ENCODE data around the gene ZBTB21.
A peak's percentile ranks its signal among the peaks of the same experiment; 100 is the strongest.

ZBTB21 gene

DNA sequence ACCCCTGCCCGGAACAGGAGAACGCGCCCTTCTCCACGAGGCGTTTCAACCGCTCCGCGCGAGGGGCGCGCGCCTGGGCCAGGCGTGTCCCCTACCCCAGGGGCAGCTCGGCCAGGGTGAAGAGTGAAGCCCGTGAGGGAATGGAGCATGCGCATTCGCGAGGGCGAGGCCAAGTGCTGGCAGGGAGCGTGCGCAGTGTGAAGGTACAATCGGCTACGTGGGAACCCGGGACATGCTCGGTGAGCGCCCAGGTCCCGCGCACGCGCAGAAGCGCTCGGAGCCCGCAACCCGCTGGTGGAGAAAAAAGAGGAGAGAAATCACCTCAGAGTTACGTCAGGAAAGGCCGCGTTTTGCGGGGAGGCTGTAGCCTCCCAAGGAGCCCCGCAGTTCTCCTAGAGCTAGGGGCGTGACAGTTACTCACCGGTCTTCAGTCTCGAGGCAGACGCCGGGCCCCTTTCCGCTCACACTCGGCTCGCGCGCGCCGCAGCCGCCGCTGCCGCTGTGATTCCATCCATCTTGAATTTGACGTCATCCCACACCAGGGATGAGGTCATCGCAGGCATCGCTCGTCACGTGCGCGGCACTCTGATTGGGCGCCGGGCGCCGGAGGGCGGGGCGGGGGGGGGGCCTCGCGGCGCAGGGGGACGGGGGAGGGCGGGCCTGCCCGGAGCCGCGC, at the start of gene ZBTB21:
TSS of gene ZBTB21 (minus strand) at position 530 of the 676 bp plus-strand sequence. CDS start 16,265 bp downstream, outside the sequence.
- peak; percentile 78 for DNase-seq

DNA sequence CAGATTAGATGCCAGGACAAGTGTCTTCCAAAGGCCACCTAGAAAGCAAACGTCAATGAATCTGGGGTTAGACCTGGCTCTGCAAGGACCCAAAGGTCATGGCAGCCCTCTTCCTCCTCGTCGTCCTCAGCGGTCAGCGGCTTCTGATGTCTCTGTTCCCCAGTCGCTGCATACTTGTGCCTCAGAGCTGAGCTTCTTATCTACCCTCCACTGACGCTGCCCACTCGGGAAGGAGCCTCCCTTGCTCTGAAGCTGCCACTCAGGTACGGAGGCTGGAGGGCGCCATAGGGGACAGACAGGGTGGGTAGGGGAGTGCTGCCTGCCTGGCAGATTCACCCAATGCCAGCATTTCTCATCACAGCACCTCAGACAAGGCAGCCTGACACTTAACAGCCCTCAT, 49.6 kb upstream of the ZBTB21 start:
- DNase-seq = no peak

GRCh38 chr21:42059141-42059540, 49.0 kb upstream of the ZBTB21 start:
- no peak for DNase-seq

- no peak for DNase-seq
Measured at GRCh38 chr21:42058631-42059111, 48.5 kb upstream of the ZBTB21 start.

GRCh38 chr21:42057851-42058437, 47.8 kb upstream of the ZBTB21 start:
- DNase-seq = no peak

DNA sequence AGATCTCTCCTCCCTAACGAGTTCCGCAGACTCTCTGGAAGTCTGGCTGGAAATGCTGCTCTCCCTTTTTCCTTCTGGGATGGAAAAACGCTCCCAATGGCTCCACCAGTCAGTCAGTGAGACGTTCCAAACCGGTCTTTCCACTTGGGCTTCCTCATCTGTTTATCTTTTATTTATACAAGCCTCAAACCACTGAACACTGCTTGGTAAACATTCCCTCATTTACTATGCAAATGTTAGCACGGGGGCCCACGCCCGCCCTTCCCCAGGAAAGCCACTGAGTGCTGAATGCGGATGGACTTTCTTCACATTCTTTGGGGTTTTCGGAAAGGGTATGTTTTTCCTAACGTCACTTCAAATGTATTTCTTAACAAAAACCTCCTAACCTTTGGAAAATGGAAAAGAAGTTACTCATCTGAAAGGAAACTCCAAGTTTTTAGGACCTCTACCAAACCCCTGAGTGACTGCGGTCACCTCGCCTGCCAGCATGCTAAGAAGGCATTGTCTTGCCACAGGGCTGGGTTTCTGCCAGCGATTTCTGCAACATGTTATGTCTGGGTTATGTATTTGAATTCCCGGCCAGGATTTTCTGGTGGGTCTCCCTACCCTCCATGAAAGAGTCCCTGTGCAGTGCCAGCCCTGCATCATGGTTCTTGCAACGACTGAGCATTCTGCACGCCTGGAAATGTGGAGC, 47.0 kb upstream of the ZBTB21 start:
- no peak for DNase-seq

DNA sequence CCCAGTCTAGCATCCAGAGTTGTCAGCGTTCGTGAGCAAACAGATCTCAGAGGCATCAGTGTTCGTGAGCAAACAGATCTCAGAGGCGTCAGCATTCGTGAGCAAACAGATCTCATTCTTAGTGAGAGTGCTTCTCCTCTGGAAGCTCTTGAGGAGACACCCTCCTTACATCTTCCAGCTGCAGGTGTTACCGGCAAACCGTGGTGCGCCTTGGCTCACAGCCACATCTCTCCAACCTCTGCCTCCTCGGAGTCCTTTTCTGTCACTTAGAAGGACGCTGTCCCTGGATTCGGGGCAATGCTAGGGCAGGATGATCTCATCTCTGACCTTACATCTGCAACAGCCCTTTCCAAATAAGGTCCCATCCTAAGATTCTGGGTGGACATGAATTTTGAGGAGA, 46.3 kb upstream of the ZBTB21 start:
- DNase-seq = no peak

DNA sequence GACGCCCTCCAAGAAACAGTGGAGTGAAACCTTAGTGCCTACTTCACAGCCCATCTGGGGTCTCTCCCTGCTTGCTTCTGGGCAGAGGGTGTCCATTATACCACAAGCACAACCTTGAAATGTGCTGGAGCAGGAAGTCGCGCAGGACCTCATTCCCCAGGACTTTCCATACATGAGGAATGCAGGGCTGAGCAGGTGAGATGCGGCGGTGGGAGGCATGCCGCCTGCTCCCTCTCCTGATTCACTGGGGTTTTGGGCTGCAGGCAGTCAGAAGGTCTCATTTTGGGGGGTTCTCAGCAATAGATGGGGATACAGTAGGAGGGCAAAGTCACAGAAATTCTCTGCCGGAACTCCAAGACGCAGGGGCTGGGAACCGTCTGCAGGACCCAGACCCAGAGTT, 45.3 kb upstream of the ZBTB21 start:
- DNase-seq = no peak

GRCh38 chr21:42051788-42052187, 41.6 kb upstream of the ZBTB21 start:
- DNase-seq = no peak

DNA sequence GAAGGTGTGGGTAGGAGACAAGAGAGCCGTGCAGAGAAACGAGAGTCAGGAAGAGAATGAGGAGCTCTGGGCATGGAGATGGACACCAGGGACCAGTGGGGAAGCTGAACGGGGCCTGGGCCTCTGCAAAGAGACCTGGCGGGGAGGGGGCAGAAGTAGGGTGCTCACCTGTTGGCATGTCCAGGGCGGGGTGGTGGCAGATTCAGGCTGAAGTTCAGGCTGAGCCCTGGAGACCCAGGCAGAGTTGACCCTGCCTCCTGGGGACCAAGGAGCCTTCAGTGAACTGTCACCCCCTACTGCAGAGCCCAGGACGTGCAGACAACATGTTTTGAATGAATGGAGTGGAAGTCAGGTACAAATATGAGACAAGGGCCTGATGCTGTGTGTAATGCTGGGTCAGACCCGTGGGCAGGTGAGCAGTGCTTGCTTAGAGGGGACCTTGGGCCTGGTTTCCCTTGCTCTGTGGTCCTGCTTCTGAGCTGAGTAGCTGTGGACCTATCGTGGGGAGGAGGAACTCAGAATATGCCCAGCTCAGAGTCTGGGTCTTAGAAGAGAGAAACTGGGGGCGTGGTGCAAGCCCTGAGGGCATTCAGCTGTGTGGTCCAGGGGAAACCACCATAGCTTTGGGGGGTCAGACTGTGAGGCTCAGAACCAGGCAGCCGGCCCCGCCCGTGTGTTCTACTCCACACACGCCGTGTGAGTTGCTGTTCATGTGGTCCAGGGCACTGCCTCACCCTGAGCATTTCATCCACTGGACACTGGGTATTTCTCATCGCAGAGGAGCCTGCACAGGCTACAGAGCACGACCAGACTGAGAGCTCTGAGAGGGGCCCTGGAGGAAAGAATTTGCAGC, 39.6 kb upstream of the ZBTB21 start:
- DNase-seq = no peak

DNA sequence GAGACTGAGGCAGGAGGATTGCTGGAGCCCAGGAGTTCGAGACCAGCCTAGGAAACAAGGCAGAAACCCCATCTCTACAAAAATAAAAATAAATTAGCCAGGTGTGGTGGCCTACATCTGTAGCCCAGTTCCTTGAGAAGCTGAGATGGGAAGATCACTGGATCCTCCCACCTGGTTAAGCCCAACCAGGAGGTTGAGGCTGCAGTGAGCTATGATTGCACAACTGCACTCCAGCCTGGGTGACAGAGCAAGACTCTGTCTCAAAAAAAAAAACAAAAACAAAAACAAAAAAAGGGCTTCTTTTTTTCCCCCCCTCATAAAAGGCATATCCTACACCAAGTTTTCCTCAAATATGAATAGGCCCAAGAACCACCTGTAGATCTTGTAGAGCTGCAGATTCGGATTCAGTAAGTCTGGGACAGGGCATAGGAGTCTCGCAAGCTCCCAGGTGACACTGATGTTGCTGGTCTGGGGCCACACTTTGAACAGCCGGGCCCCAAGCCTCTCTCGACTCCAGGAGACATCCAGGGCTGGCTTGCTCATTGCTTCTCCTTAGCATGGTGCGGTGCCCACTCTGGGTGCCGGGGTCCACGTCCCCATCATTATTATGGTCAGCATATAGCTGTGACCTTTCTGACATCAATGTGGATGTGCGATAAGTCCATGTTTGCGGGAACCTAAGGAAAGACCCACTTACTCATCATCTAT, 38.9 kb upstream of the ZBTB21 start:
- DNase-seq = no peak

GRCh38 chr21:42047821-42048613, 37.9 kb upstream of the ZBTB21 start:
- DNase-seq = no peak

- no peak for DNase-seq
Measured at GRCh38 chr21:42044871-42045495, 34.8 kb upstream of the ZBTB21 start.

- DNase-seq = no peak
Measured at GRCh38 chr21:42043961-42044360, 33.8 kb upstream of the ZBTB21 start.

DNA sequence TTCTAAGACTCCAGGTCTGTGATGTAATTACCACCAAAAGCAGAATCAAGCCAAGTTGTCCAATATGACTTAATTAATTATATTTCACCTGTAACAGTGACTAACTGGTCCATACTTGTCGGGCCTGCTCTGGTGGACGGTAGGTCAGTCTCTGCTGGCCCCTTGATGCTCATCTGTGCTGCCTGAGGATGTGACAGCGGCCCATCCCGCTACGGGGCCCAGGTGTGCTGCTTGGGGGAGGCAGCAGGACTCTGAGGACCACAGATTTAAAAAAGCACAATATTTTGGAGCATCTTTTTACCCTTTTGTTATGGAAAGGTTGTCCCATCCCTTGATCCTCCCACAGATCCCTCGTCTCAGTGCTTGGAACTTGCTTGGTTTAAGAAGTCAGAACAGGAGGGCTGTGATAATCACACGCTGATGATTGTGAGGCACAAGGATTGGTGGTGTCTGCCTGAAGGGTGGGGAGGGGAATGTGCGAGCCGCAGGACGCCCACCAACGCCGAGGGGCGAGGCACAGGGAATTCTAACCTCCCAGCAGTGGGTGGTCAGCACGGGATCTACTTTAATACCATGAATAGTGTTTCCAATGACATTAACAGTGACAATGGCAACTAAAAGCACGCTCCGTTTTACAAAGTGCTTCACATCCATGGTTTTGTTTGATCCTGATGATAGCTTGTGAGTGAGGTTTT, 33.2 kb upstream of the ZBTB21 start:
- DNase-seq = no peak

DNA sequence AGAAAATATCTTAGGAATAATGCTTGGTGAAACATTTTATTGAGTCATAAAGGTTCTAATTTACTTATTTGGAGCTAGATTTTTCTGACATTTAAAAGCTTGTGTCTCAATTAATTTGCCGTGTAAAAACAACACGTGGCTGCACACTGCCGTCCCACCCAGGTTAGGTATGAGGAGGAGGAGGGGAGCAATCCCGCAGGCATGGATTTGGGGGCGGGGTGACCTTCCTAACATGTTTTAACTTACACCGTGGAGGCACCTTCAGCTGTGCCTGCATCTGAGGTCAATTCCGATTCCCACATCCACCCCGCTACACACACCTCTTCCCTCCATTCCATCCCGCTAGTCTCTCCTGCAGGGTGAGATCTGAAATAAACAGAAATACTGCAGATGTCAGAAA, 32.5 kb upstream of the ZBTB21 start:
- DNase-seq = no peak

- no peak for DNase-seq
Measured at GRCh38 chr21:42041711-42042110, 31.6 kb upstream of the ZBTB21 start.

DNA sequence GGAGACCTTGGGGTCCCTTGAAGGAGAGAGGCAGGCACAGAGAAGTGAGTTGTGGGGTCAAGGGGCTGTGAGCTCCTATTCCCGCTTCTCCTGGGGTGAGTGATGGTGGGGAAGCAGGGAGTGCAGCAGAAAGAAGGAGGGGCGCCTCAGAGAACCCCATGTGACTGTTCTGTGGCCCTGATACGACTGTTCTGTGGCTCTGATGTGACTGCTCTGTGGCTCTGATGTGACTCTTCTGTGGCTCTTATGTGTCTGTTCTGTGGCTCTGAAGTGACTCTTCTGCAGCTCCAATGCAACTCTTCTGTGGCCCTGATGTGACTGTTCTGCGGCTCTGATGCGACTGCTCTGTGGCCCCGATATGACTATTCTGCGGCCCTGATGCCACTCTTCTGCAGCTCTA, 31.1 kb upstream of the ZBTB21 start:
- DNase-seq = no peak

DNA sequence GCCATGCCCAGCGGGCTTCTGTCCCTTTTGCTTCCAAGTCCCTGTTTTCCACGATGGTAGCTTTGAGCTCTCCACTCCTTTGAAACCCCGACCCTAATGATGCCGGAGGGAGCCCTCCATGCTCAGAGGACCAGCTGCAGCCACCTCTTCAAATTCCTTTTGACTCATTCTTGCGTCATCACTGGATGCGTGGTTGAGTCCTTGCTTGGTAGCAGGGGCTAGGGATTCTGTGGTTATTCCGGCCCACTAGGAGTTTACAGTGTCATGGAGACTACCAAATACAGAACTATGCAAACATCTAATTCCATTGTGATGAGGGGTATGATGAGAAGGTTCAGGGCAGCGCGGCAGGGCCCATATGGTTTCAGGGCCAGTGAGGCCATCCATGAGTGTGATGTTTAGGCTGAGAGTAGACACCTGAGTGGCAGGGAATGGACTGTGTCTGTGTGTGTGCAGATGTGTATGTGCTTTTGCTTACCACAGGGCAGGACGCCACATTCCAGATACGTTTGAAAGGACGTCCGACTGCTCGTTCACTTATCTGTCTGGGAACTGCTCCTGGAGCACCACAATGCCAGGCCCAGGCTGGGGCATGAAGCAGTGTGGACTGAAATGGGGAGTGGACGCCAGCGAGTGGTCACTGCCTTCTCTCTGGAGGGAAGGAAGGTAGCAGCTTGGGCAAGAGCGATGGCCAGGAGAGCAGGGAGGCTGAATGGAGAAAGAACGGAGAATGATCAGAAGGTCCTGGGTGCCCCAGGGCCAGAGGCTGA, 30.4 kb upstream of the ZBTB21 start:
- DNase-seq = no peak

DNA sequence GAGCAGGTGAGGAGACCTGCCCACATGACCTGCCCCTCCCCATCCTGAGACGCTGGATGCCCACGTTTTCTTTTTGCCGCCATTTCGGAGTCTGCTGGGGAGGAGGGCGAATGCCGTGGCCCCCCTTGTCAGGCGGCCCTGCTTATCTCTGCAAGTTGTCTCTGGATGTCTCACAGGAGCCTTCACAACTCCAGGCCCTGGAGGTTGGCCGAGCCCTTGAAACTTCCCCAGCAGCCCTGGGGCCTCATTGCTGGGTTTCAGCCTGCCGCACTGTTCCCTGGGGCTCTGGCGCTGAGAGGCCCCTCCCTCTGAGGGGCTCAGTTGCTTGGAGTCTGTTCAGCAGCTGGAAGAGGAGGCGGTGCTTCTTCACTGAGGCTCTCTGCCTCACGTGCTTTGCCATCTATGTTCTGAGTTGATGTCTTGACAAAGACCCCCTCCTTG, 29.8 kb upstream of the ZBTB21 start:
- no peak for DNase-seq

Measured in NCI-H2081 treated with DMSO at 0.1 percent for 48 hours (cell line).